GM12878 (cell line): ENCODE results near the gene HMCN2. TPM values are rescaled to one million over a fixed set of nuclear protein-coding genes. Genes with fewer than 3 reads are reported as not detected.

Experiments
- ATAC-seq: fragments of 200-7000 bp; cut with Tn5 transposase; 3 replicates; pipeline ENCODE4 v1.9.1; 2020; ENCODE audit warnings: mild to moderate bottlenecking, moderate library complexity
- BruUV-seq: library from RNA; stranded (reverse); fragments of 400-500 nt; replicated peaks from 2 replicates; lab custom pipeline; 2021; lab: Mats Ljungman, UMichigan
- CTCF ChIA-PET: fragments of 300-600 bp; sonication (Branson Sonifier 250); formaldehyde crosslinking; extraction: SDS; loops from one replicate; lab custom pipeline; 2021; ENCODE audit warnings: inconsistent platforms; lab: Yijun Ruan, JAX
- POLR2A ChIA-PET: fragments of 350-600 bp; formaldehyde crosslinking; extraction: SDS; loops from one replicate; lab custom pipeline; 2021; ENCODE audit warnings: inconsistent platforms; lab: Charles Lee
- RAD21 ChIA-PET: fragments of 300-600 bp; sonication (Branson Sonifier 250); formaldehyde crosslinking; loops from one replicate; lab custom pipeline; 2023; ENCODE audit warnings: antibody characterized with exemption; ENCODE audit not compliant: unreplicated experiment; lab: Charles Lee
- SMC1A ChIA-PET: fragments of 300-600 bp; sonication (Branson Sonifier 250); formaldehyde crosslinking; loops from one replicate; lab custom pipeline; 2023; ENCODE audit not compliant: unreplicated experiment, uncharacterized antibody; lab: Charles Lee
- DNase-seq: peaks from one replicate; pipeline ENCODE4 v3.0.0-alpha.2; 2011; ENCODE audit warnings: low read depth, low spot score
- FAIRE-seq: peaks from 3 replicates; lab custom pipeline; 2011; peaks lifted over from hg19 to GRCh38; lab: Jason Lieb, UNC
- H2AFZ ChIP-seq: 2 replicates; pipeline ENCODE4 v1.6.0; 2011; ENCODE audit warnings: low read depth, low read length, control low read depth; ENCODE audit not compliant: control insufficient read depth
- H3K27ac ChIP-seq: 2 replicates; pipeline ENCODE4 v1.5.1; 2011; ENCODE audit warnings: control low read depth; ENCODE audit not compliant: control insufficient read depth, insufficient read depth
- H3K27me3 ChIP-seq, 2 experiments: replicated peaks in 1 of 2; 2 replicates each; pipeline versions ENCODE4 v1.6.0 to v1.6.1; 2011; ENCODE audit warnings: low read length in 1 of 2; ENCODE audit not compliant: control insufficient read depth in 2 of 2, insufficient read depth in 2 of 2
- H3K36me3 ChIP-seq, 2 experiments: 2 replicates each; pipeline ENCODE4 v1.5.1; 2011; ENCODE audit warnings: low read length in 1 of 2; ENCODE audit not compliant: control insufficient read depth in 2 of 2, insufficient read depth in 2 of 2
- H3K4me1 ChIP-seq: 2 replicates; pipeline ENCODE4 v1.6.1; 2011; ENCODE audit warnings: mild to moderate bottlenecking, low read length, moderate library complexity, mixed read lengths; ENCODE audit not compliant: control insufficient read depth, insufficient read depth
- H3K4me2 ChIP-seq: 2 replicates; pipeline ENCODE4 v1.6.0; 2011; ENCODE audit warnings: control low read depth; ENCODE audit not compliant: control insufficient read depth, insufficient read depth
- H3K4me3 ChIP-seq: fragments of 200-600 bp; sonication (generic); 2 replicates; pipeline ENCODE4 v1.5.1; 2016
- H3K79me2 ChIP-seq: 2 replicates; pipeline ENCODE4 v1.6.0; 2011; ENCODE audit warnings: low read length; ENCODE audit not compliant: control insufficient read depth, insufficient read depth
- H3K9ac ChIP-seq: 2 replicates; pipeline ENCODE4 v1.8.0; 2011; ENCODE audit warnings: low read length, control low read depth, mixed read lengths; ENCODE audit not compliant: control insufficient read depth, insufficient read depth
- H3K9me3 ChIP-seq: replicated peaks from 3 replicates; pipeline ENCODE4 v1.5.1; 2011; ENCODE audit warnings: mild to moderate bottlenecking, low read length; ENCODE audit not compliant: control insufficient read depth, insufficient read depth
- H4K20me1 ChIP-seq: 2 replicates; pipeline ENCODE4 v1.6.0; 2011; ENCODE audit not compliant: control insufficient read depth, insufficient read depth
- BACH1 ChIP-seq: fragments of 450-650 bp; IDR thresholded peaks from 2 replicates; pipeline ENCODE4 v1.6.1; 2017; ENCODE audit warnings: mild to moderate bottlenecking, borderline replicate concordance
- BHLHE40 ChIP-seq, 2 experiments: fragments of 450-650 bp in 1 of 2; IDR thresholded peaks; 2 replicates each; pipeline ENCODE4 v1.6.1; 2011 to 2017; ENCODE audit warnings: low read depth in 2 of 2, borderline replicate concordance in 1 of 2, improper control_type of control experiment in 1 of 2, low read length in 1 of 2, mild to moderate bottlenecking in 1 of 2
- EED ChIP-seq: sonication (generic); IDR thresholded peaks from 2 replicates; pipeline ENCODE4 v1.6.1; 2016; ENCODE audit warnings: antibody characterized with exemption, low read depth
- HCFC1 ChIP-seq: fragments of 150-350 bp; IDR thresholded peaks from 2 replicates; pipeline ENCODE4 v1.6.1; 2014; ENCODE audit warnings: low read length
- RFX5 ChIP-seq: IDR thresholded peaks from 2 replicates; pipeline ENCODE4 v1.6.1; 2011; ENCODE audit warnings: low read depth, low read length, improper control_type of control experiment
- SIX5 ChIP-seq: IDR thresholded peaks from 2 replicates; pipeline ENCODE4 v1.6.1; 2011; ENCODE audit warnings: mild to moderate bottlenecking, low read depth, low read length, moderate library complexity; ENCODE audit not compliant: severe bottlenecking
- TAF1 ChIP-seq: IDR thresholded peaks from 2 replicates; pipeline ENCODE4 v1.6.1; 2011; ENCODE audit warnings: mild to moderate bottlenecking, low read depth, low read length, borderline replicate concordance
- TCF7 ChIP-seq: IDR thresholded peaks from 2 replicates; pipeline ENCODE4 v1.6.1; 2014; ENCODE audit warnings: antibody characterized with exemption, borderline replicate concordance
- ZBTB40 ChIP-seq: fragments of 450-650 bp; IDR thresholded peaks from 2 replicates; pipeline ENCODE4 v1.6.1; 2016; ENCODE audit warnings: mild to moderate bottlenecking, moderate library complexity, borderline replicate concordance
- WGBS: methylation state at CpG from one replicate; pipeline ENCODE4 v1.1.6; 2016; ENCODE audit warnings: low lambda C conversion rate; ENCODE audit not compliant: insufficient replicate concordance, insufficient coverage; ENCODE audit errors: missing lambda C conversion rate; 5-methylcytosine and 5-hydroxymethylcytosine counted together
- in situ Hi-C: fragments of 300-500 bp; cut with MboI; formaldehyde crosslinking; loops from 9 replicates; pipeline ENCODE4 v1.14.3; 2018; ENCODE audit warnings: mixed read lengths
- intact Hi-C: fragments of 100-400 bp; cut with micrococcal nuclease; formaldehyde crosslinking; loops from one replicate; pipeline ENCODE4 v1.14.2; 2022; ENCODE audit not compliant: unreplicated experiment
- polyA plus RNA-seq, 11 experiments: library from polyadenylated mRNA; depleted of rRNA in 4 of 11; unstranded in 6 of 11; stranded (reverse) in 5 of 11; fragments of >200 nt; fragmentation: Nextera tagmentation in 4 of 11; fragmentation: Illumina TruSeq in 1 of 11; extraction: Ambion mirVana in 4 of 11; extraction: Trizol in 1 of 11; gene quantifications; 1 replicate in 1 of 11; 2 replicates in 10 of 11; pipeline versions ENCODE4 v1.2.1 to v1.2.3, GENCODE V29; 2011 to 2016; ENCODE audit warnings: inconsistent platforms in 2 of 11, missing spikeins in 2 of 11, low read depth in 1 of 11
- total RNA-seq, 4 experiments: library from RNA; depleted of rRNA in 3 of 4; stranded (reverse); fragments of >200 nt in 3 of 4; fragmentation: Illumina TruSeq in 1 of 4; extraction: Trizol in 1 of 4; gene quantifications; 2 replicates each; pipeline versions ENCODE4 v1.2.1 to v1.2.3, GENCODE V29; 2013 to 2021
- TF ChIP-seq, protein P1 (sequence below): fragments of 450-650 bp; IDR thresholded peaks from 2 replicates; pipeline ENCODE4 v1.6.1; 2017; ENCODE audit warnings: mild to moderate bottlenecking, low read depth, inconsistent platforms; ENCODE audit not compliant: poor library complexity, severe bottlenecking

Gene HMCN2
- total and polyA plus RNA-seq, 10 of the 15 experiments (the other 5 are each of a cell fraction or from before 2014, with no cell fraction given), result 0.04 TPM; not detected in 9

GRCh38 chr9:130458804-130459067, 193.2 kb downstream of the HMCN2 start:
- peaks cover 0 to 2% of the 10 kb centered on the region in 2 experiments; a peak in 1 of 4 replicates for H3K27me3 ChIP-seq
- CTCF ChIA-PET, result interaction anchor here (9.4 kb wide), 1 partner anchor 223 kb away, joined by 111 read pairs; no protein-coding TSS in a partner anchor
- no TSS peak for BruUV-seq
- RAD21 ChIA-PET, result no interaction called here
- no peaks in the 10 kb centered on the region for H3K9me3 ChIP-seq
- H3K79me2 ChIP-seq, result no peaks in the 10 kb centered on the region
- WGBS, result 35% methylated on average over 5 of the region's 5 CpGs
- intact Hi-C loops (no loop called here), in situ Hi-C loops (loop anchor here (10.0 kb wide), 2 partner anchors 226 to 406 kb away; no protein-coding TSS in a partner anchor)
- DNase-seq, result no peak
- no peaks in the 10 kb centered on the region for H3K36me3 ChIP-seq
- POLR2A ChIA-PET, result no interaction called here
- no peak for FAIRE-seq
- H2AFZ ChIP-seq, result no peak overlapping the region
- H3K4me3 ChIP-seq, result no peak overlapping the region
- no peaks in the 10 kb centered on the region for H4K20me1 ChIP-seq
- TF ChIP-seq HCFC1, result no peak
- no peak for TF ChIP-seq BHLHE40 (IDR thresholded peaks at IDR 0.05; ENCODE audit: borderline replicate concordance in 1 of 2, low read depth in 2 of 2, low read length in 1 of 2)
- TF ChIP-seq, protein P1, sequence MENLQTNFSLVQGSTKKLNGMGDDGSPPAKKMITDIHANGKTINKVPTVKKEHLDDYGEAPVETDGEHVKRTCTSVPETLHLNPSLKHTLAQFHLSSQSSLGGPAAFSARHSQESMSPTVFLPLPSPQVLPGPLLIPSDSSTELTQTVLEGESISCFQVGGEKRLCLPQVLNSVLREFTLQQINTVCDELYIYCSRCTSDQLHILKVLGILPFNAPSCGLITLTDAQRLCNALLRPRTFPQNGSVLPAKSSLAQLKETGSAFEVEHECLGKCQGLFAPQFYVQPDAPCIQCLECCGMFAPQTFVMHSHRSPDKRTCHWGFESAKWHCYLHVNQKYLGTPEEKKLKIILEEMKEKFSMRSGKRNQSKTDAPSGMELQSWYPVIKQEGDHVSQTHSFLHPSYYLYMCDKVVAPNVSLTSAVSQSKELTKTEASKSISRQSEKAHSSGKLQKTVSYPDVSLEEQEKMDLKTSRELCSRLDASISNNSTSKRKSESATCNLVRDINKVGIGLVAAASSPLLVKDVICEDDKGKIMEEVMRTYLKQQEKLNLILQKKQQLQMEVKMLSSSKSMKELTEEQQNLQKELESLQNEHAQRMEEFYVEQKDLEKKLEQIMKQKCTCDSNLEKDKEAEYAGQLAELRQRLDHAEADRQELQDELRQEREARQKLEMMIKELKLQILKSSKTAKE, result no peak
- TF ChIP-seq ZBTB40, result no peak
- TF ChIP-seq BACH1, result no peak
- TF ChIP-seq TAF1, result no peak
- no peak for TF ChIP-seq TCF7
- TF ChIP-seq RFX5, result no peak
- TF ChIP-seq EED, result no peak
- no peak for TF ChIP-seq SIX5
- H3K4me1 ChIP-seq, result no peaks in the 10 kb centered on the region
- no peak overlapping the region for H3K9ac ChIP-seq
- no peak for ATAC-seq
- SMC1A ChIA-PET, result interaction anchor here (1.1 kb wide), 1 partner anchor 403 kb away, joined by 3 read pairs; no protein-coding TSS in a partner anchor
- H3K4me2 ChIP-seq, result no peak overlapping the region
- H3K27ac ChIP-seq, result no peak overlapping the region
